Mesendoderm (in vitro differentiated cells): Measurements from ENCODE around the gene ROCK1. TPM values are rescaled to one million over a fixed set of nuclear protein-coding genes. Genes with fewer than 3 reads are reported as not detected.

Source experiments
- small RNA-seq: library from polyadenylated mRNA; stranded (forward); fragments of <200 nt; extraction: miRNeasy Mini kit (QIAGEN cat#:217004); gene quantifications from one replicate; pipeline ENCODE3, GENCODE V24; 2013; ENCODE audit not compliant: insufficient read depth

The ROCK1 gene

Small RNA genes within 50 kb of the gene (small RNA-seq; reads per million reads assigned to genes)
- not detected for gene RNU6-120P
